SKM-1 (cell line): ENCODE measurements around the gene OSTF1.

Experiments
- DNase-seq: peaks from one replicate; lab custom pipeline; 2025; ENCODE audit not compliant: unreplicated experiment; lab: John Stamatoyannopoulos, UW

Gene OSTF1

GRCh38 chr9:75117564-75117963, 29.2 kb downstream of the OSTF1 start:
- DNase-seq = no peak

DNA sequence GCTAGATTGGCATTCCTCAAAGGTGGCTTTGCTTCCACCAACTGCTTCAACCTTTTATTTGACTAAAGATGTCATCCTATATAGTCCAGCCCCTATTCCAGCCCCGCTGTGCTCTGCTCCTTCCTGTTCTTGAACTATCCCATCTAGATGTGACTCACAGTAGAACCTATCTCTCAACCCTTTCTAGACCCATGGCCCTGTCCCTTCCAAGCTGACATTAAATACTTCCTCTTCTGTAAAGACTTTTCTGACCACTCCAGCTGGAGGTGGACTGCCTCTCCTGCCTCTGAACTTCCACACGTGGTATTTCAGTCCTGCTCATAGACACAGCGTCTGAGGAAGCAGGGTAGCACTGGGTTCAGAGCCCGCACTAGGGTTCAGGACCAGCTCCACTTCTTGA, 32.4 kb downstream of the OSTF1 start:
- no peak for DNase-seq

DNA sequence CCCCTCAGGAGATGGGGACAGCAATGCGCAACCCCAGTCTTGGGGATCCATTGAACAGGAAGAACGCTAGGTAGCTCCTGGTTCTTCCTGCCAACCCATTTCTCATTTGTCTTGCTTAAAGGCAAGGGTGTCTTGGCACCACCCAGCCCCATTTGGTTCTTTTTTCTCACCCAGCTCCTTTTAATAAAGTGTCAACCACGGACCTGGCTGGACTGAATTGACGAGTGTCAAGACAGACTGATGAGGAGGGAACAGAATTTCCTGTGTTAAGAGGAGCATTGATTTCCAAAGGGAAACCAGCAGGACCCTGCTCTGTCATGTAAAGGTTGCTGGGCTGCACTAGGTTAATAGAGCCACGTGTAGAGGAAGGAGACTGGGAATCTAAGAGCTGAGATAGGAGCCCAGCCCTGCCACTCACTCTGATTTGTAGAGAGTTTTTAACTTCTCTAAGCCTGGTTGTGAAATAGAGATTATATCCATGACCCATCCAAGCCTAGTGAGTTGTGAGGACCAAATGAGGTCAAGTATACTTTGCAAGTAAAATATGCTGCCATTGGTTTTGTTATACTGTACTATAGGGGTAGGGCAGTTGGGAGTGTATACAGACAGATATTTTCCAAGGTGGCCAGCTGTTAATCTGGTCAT, 33.7 kb downstream of the OSTF1 start:
- DNase-seq = no peak

- DNase-seq = no peak
Observed at GRCh38 chr9:75123696-75124095, 35.4 kb downstream of the OSTF1 start.

DNA sequence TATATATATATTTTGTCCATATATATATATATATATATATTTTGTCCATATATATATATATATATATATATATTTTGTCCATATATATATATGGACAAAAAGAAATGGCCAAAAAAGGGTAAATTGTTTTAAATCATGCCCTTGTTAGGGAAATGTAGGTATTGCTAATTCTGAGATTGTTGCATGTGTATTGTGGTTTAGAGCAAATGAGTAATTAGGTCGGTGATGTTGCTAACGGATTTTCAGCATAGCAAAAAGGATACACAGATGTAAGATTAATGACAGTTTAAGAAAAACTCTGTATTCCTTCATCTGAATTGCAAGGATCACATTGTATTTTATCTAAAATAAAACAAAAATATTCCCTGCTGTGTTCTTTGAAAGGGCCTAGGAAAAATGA, 40.2 kb downstream of the OSTF1 start:
- DNase-seq = no peak

DNA sequence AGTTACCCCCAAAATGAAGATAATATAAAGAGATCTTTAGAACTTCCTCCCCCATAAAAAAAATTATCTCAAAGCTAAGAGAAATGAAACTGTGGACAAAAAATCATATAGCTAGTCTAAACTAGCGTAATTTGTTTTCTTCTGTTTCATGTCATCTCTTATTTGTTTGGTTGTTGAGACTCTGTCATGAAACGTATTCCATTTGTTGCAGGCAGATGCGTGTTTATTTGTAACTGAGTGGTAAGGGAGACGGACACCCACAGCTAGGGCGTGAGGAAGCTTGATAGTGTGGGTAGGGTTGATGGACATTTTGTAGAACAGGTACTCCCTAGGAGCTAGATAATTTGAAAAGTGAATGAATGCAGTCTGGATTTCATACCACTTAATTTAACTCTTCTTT, 41.9 kb downstream of the OSTF1 start:
- DNase-seq = no peak

DNA sequence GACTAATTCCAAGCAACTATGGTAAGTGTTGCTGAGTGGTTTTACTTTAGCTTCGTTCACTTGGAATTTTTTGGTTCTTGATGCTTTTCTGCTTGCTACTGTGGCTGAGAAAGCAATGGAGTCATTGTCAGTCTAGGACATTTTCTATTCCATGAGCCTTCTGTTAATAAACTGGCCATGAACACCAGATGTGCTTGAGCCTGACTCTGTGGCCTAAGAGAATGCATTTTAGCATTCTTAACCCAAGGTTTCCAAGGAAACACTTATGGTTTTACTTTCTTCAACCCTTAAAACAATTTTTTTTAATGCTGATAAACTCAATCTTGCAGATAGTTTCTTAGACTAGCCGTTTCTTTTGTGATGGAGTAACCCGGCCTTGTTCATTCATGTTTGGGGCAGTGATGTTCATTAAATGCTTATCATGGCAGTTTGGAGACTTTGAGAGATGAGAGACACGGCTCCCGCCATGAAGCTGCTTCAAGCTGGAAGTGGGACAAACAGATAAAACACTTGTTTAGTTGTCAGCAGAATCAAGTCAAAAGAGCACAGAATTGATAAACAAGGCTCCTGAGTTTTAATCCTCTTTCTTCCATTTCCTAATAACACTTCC, 42.4 kb downstream of the OSTF1 start:
- no peak for DNase-seq

DNA sequence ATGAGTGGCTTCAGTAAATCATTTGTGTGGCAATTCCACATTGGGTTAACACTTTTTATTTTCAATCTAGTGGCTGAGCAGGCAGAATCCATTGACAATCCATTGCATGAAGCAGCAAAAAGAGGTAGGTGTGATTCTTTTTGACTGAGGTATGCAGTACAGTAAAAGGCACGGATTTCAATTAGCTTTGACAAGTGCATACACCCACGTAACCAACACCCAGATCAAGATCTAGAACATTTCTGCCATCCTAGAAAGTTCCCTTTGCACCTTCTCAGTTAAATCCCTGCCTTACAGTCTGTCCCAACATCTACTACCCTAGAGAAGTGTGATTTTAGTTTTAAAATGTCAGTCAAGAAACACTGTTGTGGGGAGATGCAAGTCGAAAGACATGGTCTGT, 43.4 kb downstream of the OSTF1 start:
- DNase-seq = no peak

- DNase-seq = no peak
Observed at GRCh38 chr9:75132244-75132643, 43.9 kb downstream of the OSTF1 start.

- DNase-seq = no peak
Observed at GRCh38 chr9:75133396-75133795, 45.1 kb downstream of the OSTF1 start.

DNA sequence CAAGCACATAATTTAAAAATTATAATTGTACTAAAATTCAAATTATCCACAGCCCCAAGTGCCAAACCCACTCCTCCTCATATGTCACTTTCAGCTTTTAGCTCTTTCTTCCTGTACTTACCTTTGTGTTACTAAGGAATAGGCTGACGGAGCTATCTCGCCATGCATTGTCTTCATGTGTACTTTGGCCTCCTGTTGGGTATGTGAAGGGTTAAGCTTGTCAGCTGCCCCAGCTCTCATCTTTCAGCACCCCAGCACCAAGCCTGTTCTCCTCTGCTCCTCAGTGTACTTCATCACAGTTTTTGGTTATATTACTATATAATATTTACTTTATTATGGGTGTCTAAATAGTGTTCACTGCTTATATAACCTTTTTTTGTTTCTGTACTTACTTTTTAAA, 46.2 kb downstream of the OSTF1 start:
- DNase-seq = no peak

- no peak for DNase-seq
Observed at GRCh38 chr9:75138260-75139040, 50.1 kb downstream of the OSTF1 start.

DNA sequence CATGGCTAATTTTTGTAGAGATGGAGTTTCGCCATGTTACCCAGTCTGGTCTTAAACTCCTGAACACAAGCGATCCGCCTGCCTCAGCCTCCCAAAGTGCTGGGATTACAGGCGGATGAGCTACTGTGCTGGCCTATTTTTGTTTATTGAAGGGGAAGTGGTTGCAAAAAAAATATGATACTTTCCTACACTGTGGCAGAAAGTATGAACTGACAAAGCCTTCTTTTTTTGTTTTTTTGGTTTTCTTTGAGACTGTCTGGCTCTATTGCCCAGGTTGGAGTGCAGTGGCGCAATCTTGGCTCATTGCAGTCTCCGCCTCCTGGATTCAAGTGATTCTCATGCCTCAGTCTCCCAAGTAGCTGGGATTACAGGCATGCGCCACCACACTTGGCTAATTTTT, 50.9 kb downstream of the OSTF1 start:
- DNase-seq = no peak

DNA sequence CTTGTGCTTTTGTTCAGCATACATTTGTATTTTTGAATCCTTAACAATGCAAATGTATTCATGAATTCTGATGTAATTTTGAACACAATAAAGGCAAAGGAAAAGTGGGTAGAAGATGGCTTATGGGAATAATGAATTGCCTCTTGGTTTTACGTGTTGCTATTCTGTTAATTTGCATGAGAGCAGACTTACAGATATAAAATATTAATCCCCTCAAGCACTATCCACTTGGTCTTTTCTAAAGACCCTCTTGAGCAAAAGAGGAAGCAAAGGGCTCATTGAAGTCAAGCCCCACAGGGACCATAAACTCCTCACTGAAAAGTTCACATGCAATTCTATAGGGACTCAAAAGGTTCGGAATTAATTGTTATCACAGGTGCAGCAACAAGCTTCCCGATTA, 51.9 kb downstream of the OSTF1 start:
- no peak for DNase-seq

GRCh38 chr9:75142202-75142601, 53.9 kb downstream of the OSTF1 start:
- DNase-seq = peak; percentile 15

DNA sequence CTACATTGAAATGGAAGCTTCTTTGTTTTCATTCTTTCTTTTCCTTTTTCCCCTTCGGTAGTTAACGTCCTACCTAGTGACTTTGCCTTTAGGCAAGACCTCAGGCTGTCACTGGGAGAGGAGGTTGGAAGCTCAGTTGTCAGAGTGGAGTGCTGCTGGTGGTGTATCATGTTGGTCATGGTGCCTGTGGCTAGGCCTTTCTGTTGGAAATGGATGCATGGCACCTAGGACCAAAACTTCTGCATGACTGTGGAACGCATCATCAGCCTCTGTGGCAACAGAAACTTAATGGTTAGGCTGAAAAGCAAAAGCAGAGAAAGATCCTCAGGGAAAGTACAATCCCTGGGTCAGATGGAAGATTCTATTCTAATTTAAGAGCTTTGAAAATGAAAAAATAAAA, 57.9 kb downstream of the OSTF1 start:
- DNase-seq = no peak

GRCh38 chr9:75147638-75148037, 59.3 kb downstream of the OSTF1 start:
- DNase-seq = peak; percentile 16

DNA sequence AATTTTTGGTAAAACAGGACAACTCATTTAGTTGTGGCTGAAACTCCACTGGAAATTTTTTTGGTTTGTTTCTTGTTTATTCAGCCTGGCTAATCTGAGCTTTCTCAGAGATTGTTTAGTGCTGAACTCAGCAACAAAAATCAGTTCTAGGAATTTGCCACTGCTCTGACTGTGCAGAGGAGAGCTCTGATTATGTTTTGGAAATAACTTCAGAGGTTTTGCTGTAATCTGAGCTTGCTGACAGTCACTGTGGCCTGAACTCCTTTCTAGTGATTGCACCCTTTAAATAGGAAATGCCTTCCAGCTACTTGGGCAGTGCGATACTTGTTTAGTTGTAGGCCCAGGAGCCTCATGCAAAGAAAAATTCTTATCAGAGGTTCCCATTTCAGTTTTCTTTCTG, 60.2 kb downstream of the OSTF1 start:
- DNase-seq = no peak

- no peak for DNase-seq
Observed at GRCh38 chr9:75149841-75150241, 61.5 kb downstream of the OSTF1 start.

GRCh38 chr9:75150512-75150911, 62.2 kb downstream of the OSTF1 start:
- DNase-seq = no peak

DNA sequence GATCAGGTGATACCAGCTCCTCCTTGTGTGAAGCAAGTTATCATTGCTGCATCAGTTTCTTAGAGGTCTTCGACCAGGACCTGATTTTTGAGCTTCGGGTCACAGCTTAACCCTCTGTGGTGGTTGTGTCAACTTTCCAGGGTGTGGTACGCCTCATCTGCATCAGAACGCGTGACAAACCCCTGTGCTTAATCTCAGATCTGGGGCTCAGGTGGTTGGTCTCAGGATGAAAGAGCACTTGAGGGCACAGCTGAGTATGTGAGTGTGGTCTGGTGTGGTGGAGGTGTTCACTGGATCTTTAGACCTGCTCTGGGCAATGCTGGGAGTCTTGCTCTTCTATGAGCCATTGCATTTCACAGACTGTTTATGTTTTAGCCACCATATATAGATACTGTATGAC, 64.1 kb downstream of the OSTF1 start:
- no peak for DNase-seq

- DNase-seq = no peak
Observed at GRCh38 chr9:75156858-75157257, 68.5 kb downstream of the OSTF1 start.
